CD4-positive, alpha-beta memory T cell (primary cell): ENCODE data around the gene SYT12. TPM values are rescaled to one million over a fixed set of nuclear protein-coding genes. Genes with fewer than 3 reads are reported as not detected.

Source experiments
- CTCF ChIA-PET: fragments of 350-600 bp; sonication (Branson Sonifier 250); formaldehyde crosslinking; loops from one replicate; lab custom pipeline; 2021; ENCODE audit warnings: inconsistent platforms; ENCODE audit not compliant: partially characterized antibody; lab: Charles Lee
- POLR2A ChIA-PET: fragments of 350-600 bp; sonication (Branson Sonifier 250); formaldehyde crosslinking; loops from one replicate; lab custom pipeline; 2021; ENCODE audit not compliant: partially characterized antibody; lab: Charles Lee
- DNase-seq, 5 donors: peaks; one replicate each; pipeline versions ENCODE4 v3.0.0 to v3.0.0-alpha.2; 2020 to 2022; ENCODE audit warnings: mixed read lengths in 1 of 5
- H3K27ac ChIP-seq: one replicate; pipeline ENCODE4 v1.7.0; 2013; ENCODE audit warnings: low read depth, low read length
- H3K27me3 ChIP-seq: 2 replicates; pipeline ENCODE4 v1.7.0; 2013; ENCODE audit warnings: mild to moderate bottlenecking, low read length, moderate library complexity; ENCODE audit not compliant: insufficient read depth
- H3K36me3 ChIP-seq: 2 replicates; pipeline ENCODE4 v1.7.0; 2013; ENCODE audit warnings: mild to moderate bottlenecking, low read length, moderate library complexity; ENCODE audit not compliant: insufficient read depth
- H3K4me1 ChIP-seq: 2 replicates; pipeline ENCODE4 v1.7.0; 2013; ENCODE audit warnings: mild to moderate bottlenecking, low read length, moderate library complexity; ENCODE audit not compliant: insufficient read depth
- H3K4me3 ChIP-seq, 2 donors: one replicate each; pipeline ENCODE4 v1.7.0; 2013; ENCODE audit warnings: low read length in 2 of 2, mild to moderate bottlenecking in 1 of 2
- H3K9me3 ChIP-seq, 2 donors: one replicate each; pipeline ENCODE4 v1.7.0; 2013; ENCODE audit warnings: low read length in 2 of 2, control low read depth in 1 of 2; ENCODE audit not compliant: control insufficient read depth in 1 of 2
- H3K27ac Mint-ChIP-seq, 7 donors: one replicate each; pipeline ENCODE4 v1.8.0; 2020 to 2021; ENCODE audit warnings: mixed read lengths in 7 of 7, mild to moderate bottlenecking in 6 of 7, inconsistent platforms in 3 of 7, moderate library complexity in 3 of 7
- H3K27me3 Mint-ChIP-seq, 2 donors: one replicate each; pipeline ENCODE4 v1.8.0; 2020 to 2021; ENCODE audit warnings: mixed read lengths in 2 of 2
- H3K36me3 Mint-ChIP-seq, 2 donors: one replicate each; pipeline ENCODE4 v1.8.0; 2020 to 2021; ENCODE audit warnings: mixed read lengths in 2 of 2, inconsistent platforms in 1 of 2, mild to moderate bottlenecking in 1 of 2
- H3K4me1 Mint-ChIP-seq, 4 donors: one replicate each; pipeline ENCODE4 v1.8.0; 2020 to 2021; ENCODE audit warnings: mixed read lengths in 4 of 4, mild to moderate bottlenecking in 1 of 4
- H3K4me3 Mint-ChIP-seq, 8 donors: one replicate each; pipeline ENCODE4 v1.8.0; 2020 to 2021; ENCODE audit warnings: mixed read lengths in 8 of 8, mild to moderate bottlenecking in 7 of 8, moderate library complexity in 6 of 8, inconsistent platforms in 3 of 8
- H3K9me3 Mint-ChIP-seq, 8 donors: one replicate each; pipeline ENCODE4 v1.8.0; 2020 to 2021; ENCODE audit warnings: mixed read lengths in 8 of 8, mild to moderate bottlenecking in 5 of 8, inconsistent platforms in 3 of 8, moderate library complexity in 1 of 8
- intact Hi-C: fragments of 100-400 bp; cut with micrococcal nuclease; formaldehyde crosslinking; loops from one replicate; pipeline ENCODE4 v1.15.1; 2023
- polyA plus RNA-seq, 2 donors: library from polyadenylated mRNA; unstranded; fragments of 300-500 nt; fragmentation: Illumina TruSeq; gene quantifications; one replicate each; pipeline ENCODE4 v1.2.3, GENCODE V29; 2021
- total RNA-seq, 2 experiments: library from RNA; stranded (reverse); gene quantifications; one replicate each; pipeline ENCODE4 v1.2.3, GENCODE V29; 2021

The SYT12 gene
- total and polyA plus RNA-seq, 4 experiments from 2014 or later: not detected

- no peaks in the 10 kb centered on the region for H3K27me3 ChIP-seq
- Mint-ChIP-seq H3K27me3 (peaks cover 0 to 4% of the 10 kb centered on the region in 2 donors), H3K36me3 (no peaks in the 10 kb centered on the region), H3K27ac (no peak within 1 kb of the TSS), H3K4me3 (peak within 1 kb of the TSS; percentile 52 to 77 (median 66)), H3K9me3 (no peaks in the 10 kb centered on the region), H3K4me1 (peaks cover 4 to 13% (median 10%) of the 10 kb centered on the region in 4 donors)
- no peak within 1 kb of the TSS for H3K27ac ChIP-seq
- no peaks in the 10 kb centered on the region for H3K36me3 ChIP-seq
- intact Hi-C loops: no loop called here
- peak in 4 of 5 donors; percentile 5 to 24 (median 17) for DNase-seq
- peaks cover 7% of the 10 kb centered on the region for H3K4me1 ChIP-seq
- ChIA-PET POLR2A (no interaction called here), CTCF (no interaction called here)
- no peak within 1 kb of the TSS for H3K4me3 ChIP-seq
- H3K9me3 ChIP-seq: no peaks in the 10 kb centered on the region
These were observed 33.6 kb downstream of the SYT12 start, which contains the start of gene RHOD for GRCh38 chr11:67056267-67057204. TSS of gene RHOD (plus strand) at chr11:67056847. CDS start at chr11:67056903, 56 bp downstream.

- H3K27me3 Mint-ChIP-seq: peaks cover 0 to 2% of the 10 kb centered on the region in 2 donors
- Histone ChIP-seq H3K4me1 (peaks cover 7% of the 10 kb centered on the region), H3K27me3 (no peaks in the 10 kb centered on the region), H3K36me3 (no peaks in the 10 kb centered on the region), H3K27ac (no peak overlapping the region), H3K4me3 (no peak overlapping the region), H3K9me3 (no peaks in the 10 kb centered on the region)
- DNase-seq: no peak
- peaks cover 4 to 13% (median 10%) of the 10 kb centered on the region in 4 donors for H3K4me1 Mint-ChIP-seq
- intact Hi-C loops: no loop called here
- CTCF ChIA-PET: no interaction called here
- H3K27ac Mint-ChIP-seq: no peak overlapping the region
- peak overlapping the region; percentile 39 to 76 (median 63) for H3K4me3 Mint-ChIP-seq
- H3K9me3 Mint-ChIP-seq: no peaks in the 10 kb centered on the region
- H3K36me3 Mint-ChIP-seq: no peaks in the 10 kb centered on the region
- POLR2A ChIA-PET: no interaction called here
These were observed 34.3 kb downstream of the SYT12 start for GRCh38 chr11:67057205-67057672.

- Mint-ChIP-seq H3K27ac (no peak overlapping the region), H3K4me1 (peaks cover 4 to 13% (median 10%) of the 10 kb centered on the region in 4 donors), H3K27me3 (peaks cover 0 to 2% of the 10 kb centered on the region in 2 donors), H3K4me3 (peak overlapping the region in 1 of 8 donors; percentile 20), H3K9me3 (no peaks in the 10 kb centered on the region), H3K36me3 (no peaks in the 10 kb centered on the region)
- Histone ChIP-seq H3K9me3 (no peaks in the 10 kb centered on the region), H3K36me3 (no peaks in the 10 kb centered on the region), H3K4me3 (no peak overlapping the region), H3K4me1 (peaks cover 7% of the 10 kb centered on the region), H3K27ac (no peak overlapping the region), H3K27me3 (no peaks in the 10 kb centered on the region)
- intact Hi-C loops: no loop called here
- no peak for DNase-seq
- ChIA-PET POLR2A (no interaction called here), CTCF (no interaction called here)
These were observed 35.6 kb downstream of the SYT12 start for GRCh38 chr11:67058506-67058905.

- CTCF ChIA-PET: no interaction called here
- H3K36me3 Mint-ChIP-seq: no peaks in the 10 kb centered on the region
- no peaks in the 10 kb centered on the region for H3K9me3 Mint-ChIP-seq
- no peak overlapping the region for H3K4me3 Mint-ChIP-seq
- Histone ChIP-seq H3K27me3 (no peaks in the 10 kb centered on the region), H3K27ac (no peak overlapping the region), H3K4me3 (no peak overlapping the region), H3K4me1 (peaks cover 7% of the 10 kb centered on the region), H3K9me3 (no peaks in the 10 kb centered on the region), H3K36me3 (no peaks in the 10 kb centered on the region)
- peaks cover 0 to 2% of the 10 kb centered on the region in 2 donors for H3K27me3 Mint-ChIP-seq
- DNase-seq: no peak
- intact Hi-C loops: no loop called here
- no peak overlapping the region for H3K27ac Mint-ChIP-seq
- H3K4me1 Mint-ChIP-seq: peaks cover 4 to 13% (median 10%) of the 10 kb centered on the region in 4 donors
- POLR2A ChIA-PET: no interaction called here
These were observed 36.7 kb downstream of the SYT12 start for GRCh38 chr11:67059671-67060070.

GRCh38 chr11:67060111-67060522, 37.2 kb downstream of the SYT12 start:
- Mint-ChIP-seq H3K27ac (no peak overlapping the region), H3K4me3 (peak overlapping the region in 1 of 8 donors; percentile 31), H3K9me3 (no peaks in the 10 kb centered on the region), H3K36me3 (no peaks in the 10 kb centered on the region), H3K27me3 (peaks cover 0 to 2% of the 10 kb centered on the region in 2 donors), H3K4me1 (peaks cover 4 to 13% (median 10%) of the 10 kb centered on the region in 4 donors)
- POLR2A ChIA-PET: no interaction called here
- DNase-seq: no peak
- H3K27me3 ChIP-seq: no peaks in the 10 kb centered on the region
- no peaks in the 10 kb centered on the region for H3K9me3 ChIP-seq
- H3K4me3 ChIP-seq: no peak overlapping the region
- no peaks in the 10 kb centered on the region for H3K36me3 ChIP-seq
- no peak overlapping the region for H3K27ac ChIP-seq
- intact Hi-C loops: no loop called here
- CTCF ChIA-PET: no interaction called here
- peaks cover 7% of the 10 kb centered on the region for H3K4me1 ChIP-seq

GRCh38 chr11:67062526-67063373, 39.8 kb downstream of the SYT12 start:
- Histone ChIP-seq H3K27ac (no peak overlapping the region), H3K9me3 (no peaks in the 10 kb centered on the region), H3K27me3 (no peaks in the 10 kb centered on the region), H3K4me3 (no peak overlapping the region), H3K36me3 (no peaks in the 10 kb centered on the region), H3K4me1 (no peaks in the 10 kb centered on the region)
- intact Hi-C loops: no loop called here
- no peaks in the 10 kb centered on the region for H3K27me3 Mint-ChIP-seq
- H3K9me3 Mint-ChIP-seq: no peaks in the 10 kb centered on the region
- POLR2A ChIA-PET: no interaction called here
- H3K27ac Mint-ChIP-seq: peak overlapping the region in 1 of 7 donors; percentile 35
- H3K36me3 Mint-ChIP-seq: no peaks in the 10 kb centered on the region
- CTCF ChIA-PET: no interaction called here
- H3K4me1 Mint-ChIP-seq: no peaks in the 10 kb centered on the region
- no peak for DNase-seq
- H3K4me3 Mint-ChIP-seq: no peak overlapping the region

- Histone ChIP-seq H3K4me1 (peaks cover under 1% of the 10 kb centered on the region), H3K4me3 (no peak overlapping the region), H3K36me3 (no peaks in the 10 kb centered on the region), H3K27me3 (no peaks in the 10 kb centered on the region), H3K27ac (no peak overlapping the region), H3K9me3 (no peaks in the 10 kb centered on the region)
- Mint-ChIP-seq H3K36me3 (no peaks in the 10 kb centered on the region), H3K27me3 (no peaks in the 10 kb centered on the region), H3K4me3 (no peak overlapping the region), H3K4me1 (no peaks in the 10 kb centered on the region), H3K9me3 (no peaks in the 10 kb centered on the region), H3K27ac (no peak overlapping the region)
- CTCF ChIA-PET: no interaction called here
- intact Hi-C loops: no loop called here
- DNase-seq: no peak
- POLR2A ChIA-PET: no interaction called here
These were observed 43.4 kb downstream of the SYT12 start for GRCh38 chr11:67066333-67066709.
